ENCODE results near the gene PRDM15. TPM values are rescaled to one million over a fixed set of nuclear protein-coding genes. Genes with fewer than 3 reads are reported as not detected.

The PRDM15 gene
- polyA plus RNA-seq, 1 experiment: 7.6 TPM

DNA sequence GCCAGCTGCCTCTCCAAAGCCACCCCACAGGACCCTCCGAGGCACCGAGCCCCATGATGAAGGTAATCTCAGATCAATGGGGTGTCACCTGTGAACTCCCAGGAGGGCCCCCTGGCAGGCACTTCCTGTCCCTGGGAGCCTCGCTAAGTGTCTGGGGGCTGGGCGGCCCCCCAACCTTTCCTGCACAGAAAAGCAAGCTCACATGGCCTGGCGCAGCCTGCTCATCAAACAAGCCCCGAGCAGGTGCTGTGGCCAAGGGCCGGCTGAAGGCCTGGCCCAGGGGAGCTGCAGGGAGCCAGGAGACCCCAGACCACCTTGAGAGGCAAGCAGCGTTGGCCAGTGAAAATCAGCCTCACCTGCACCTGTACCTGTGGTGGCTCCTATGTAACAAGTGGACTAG, 115.1 kb downstream of the PRDM15 start:
- POLR2A ChIA-PET: no interaction called here
- H3K27me3 ChIP-seq (ENCODE audit: control insufficient read depth, insufficient read depth, low read length): peaks cover 9% of the 10 kb centered on the region

GRCh38 chr21:41763398-41763931, 115.7 kb downstream of the PRDM15 start:
- CTCF ChIA-PET: interaction anchor here (1.3 kb wide), 1 partner anchor 53 kb away, joined by 4 read pairs; no protein-coding TSS in a partner anchor
- DNase-seq (ENCODE audit: low read depth): no peak
- TF ChIP-seq, protein P1, sequence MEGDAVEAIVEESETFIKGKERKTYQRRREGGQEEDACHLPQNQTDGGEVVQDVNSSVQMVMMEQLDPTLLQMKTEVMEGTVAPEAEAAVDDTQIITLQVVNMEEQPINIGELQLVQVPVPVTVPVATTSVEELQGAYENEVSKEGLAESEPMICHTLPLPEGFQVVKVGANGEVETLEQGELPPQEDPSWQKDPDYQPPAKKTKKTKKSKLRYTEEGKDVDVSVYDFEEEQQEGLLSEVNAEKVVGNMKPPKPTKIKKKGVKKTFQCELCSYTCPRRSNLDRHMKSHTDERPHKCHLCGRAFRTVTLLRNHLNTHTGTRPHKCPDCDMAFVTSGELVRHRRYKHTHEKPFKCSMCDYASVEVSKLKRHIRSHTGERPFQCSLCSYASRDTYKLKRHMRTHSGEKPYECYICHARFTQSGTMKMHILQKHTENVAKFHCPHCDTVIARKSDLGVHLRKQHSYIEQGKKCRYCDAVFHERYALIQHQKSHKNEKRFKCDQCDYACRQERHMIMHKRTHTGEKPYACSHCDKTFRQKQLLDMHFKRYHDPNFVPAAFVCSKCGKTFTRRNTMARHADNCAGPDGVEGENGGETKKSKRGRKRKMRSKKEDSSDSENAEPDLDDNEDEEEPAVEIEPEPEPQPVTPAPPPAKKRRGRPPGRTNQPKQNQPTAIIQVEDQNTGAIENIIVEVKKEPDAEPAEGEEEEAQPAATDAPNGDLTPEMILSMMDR (IDR thresholded peaks at IDR 0.05; ENCODE audit: insufficient read depth, low read depth, low read length): no peak
- POLR2A ChIA-PET: no interaction called here
- H3K27me3 ChIP-seq (ENCODE audit: control insufficient read depth, insufficient read depth, low read length): peaks cover 9% of the 10 kb centered on the region
- H3K36me3 ChIP-seq (ENCODE audit: control insufficient read depth, insufficient read depth, low read length): no peaks in the 10 kb centered on the region
- H3K4me3 ChIP-seq (ENCODE audit: low read depth, low read length): no peak overlapping the region

More for the DNA sequence above, 115.1 kb downstream of the PRDM15 start:
- CTCF ChIA-PET: interaction anchor here (1.1 to 2.6 kb wide), 4 partner anchors 13 to 148 kb away, joined by 4 to 7 read pairs (median 5); no protein-coding TSS in a partner anchor
- TF ChIP-seq, protein P1 (IDR thresholded peaks at IDR 0.05; ENCODE audit: insufficient read depth, low read depth, low read length): no peak
- Histone ChIP-seq H3K4me3 (ENCODE audit: low read depth, low read length) (no peak overlapping the region), H3K36me3 (ENCODE audit: control insufficient read depth, insufficient read depth, low read length) (no peaks in the 10 kb centered on the region)
- DNase-seq (ENCODE audit: low read depth): no peak

DNA sequence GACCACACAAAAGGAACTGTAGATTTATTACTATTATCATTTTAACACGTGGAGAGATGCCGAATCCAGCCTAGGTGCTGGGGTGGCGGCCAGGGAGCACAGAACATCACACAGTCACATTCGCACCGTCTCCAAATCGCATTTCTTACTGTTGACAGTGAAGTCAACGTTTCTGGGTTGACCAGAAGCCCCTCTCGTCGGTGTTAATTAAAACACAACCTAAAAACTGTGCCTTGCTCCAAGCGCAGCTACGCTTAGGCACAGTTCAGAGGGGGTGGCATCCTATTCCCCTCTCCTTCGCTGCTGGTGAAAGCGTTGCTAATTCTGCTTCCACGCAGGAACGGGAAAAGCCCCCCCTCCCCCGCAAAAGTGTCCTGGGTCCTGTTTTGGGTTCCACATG, 116.4 kb downstream of the PRDM15 start:
- Histone ChIP-seq H3K4me3 (ENCODE audit: low read depth, low read length) (no peak overlapping the region), H3K27me3 (ENCODE audit: control insufficient read depth, insufficient read depth, low read length) (peaks cover 9% of the 10 kb centered on the region), H3K36me3 (ENCODE audit: control insufficient read depth, insufficient read depth, low read length) (no peaks in the 10 kb centered on the region)
- CTCF ChIA-PET: no interaction called here
- no peak for DNase-seq (ENCODE audit: low read depth)
- TF ChIP-seq, protein P1 (IDR thresholded peaks at IDR 0.05; ENCODE audit: insufficient read depth, low read depth, low read length): no peak
- POLR2A ChIA-PET: no interaction called here

GRCh38 chr21:41761934-41762635, 117.1 kb downstream of the PRDM15 start:
- no peak for DNase-seq (ENCODE audit: low read depth)
- Histone ChIP-seq H3K4me3 (ENCODE audit: low read depth, low read length) (no peak overlapping the region), H3K36me3 (ENCODE audit: control insufficient read depth, insufficient read depth, low read length) (no peaks in the 10 kb centered on the region), H3K27me3 (ENCODE audit: control insufficient read depth, insufficient read depth, low read length) (peaks cover 8% of the 10 kb centered on the region)
- TF ChIP-seq, protein P1 (IDR thresholded peaks at IDR 0.05; ENCODE audit: insufficient read depth, low read depth, low read length): no peak
- POLR2A ChIA-PET: interaction anchor here (0.8 kb wide), 1 partner anchor 78 kb away, joined by 3 read pairs; no protein-coding TSS in a partner anchor
- CTCF ChIA-PET: interaction anchor here (1.0 to 1.8 kb wide), 4 partner anchors 10 to 150 kb away, joined by 3 to 12 read pairs (median 4); no protein-coding TSS in a partner anchor

DNA sequence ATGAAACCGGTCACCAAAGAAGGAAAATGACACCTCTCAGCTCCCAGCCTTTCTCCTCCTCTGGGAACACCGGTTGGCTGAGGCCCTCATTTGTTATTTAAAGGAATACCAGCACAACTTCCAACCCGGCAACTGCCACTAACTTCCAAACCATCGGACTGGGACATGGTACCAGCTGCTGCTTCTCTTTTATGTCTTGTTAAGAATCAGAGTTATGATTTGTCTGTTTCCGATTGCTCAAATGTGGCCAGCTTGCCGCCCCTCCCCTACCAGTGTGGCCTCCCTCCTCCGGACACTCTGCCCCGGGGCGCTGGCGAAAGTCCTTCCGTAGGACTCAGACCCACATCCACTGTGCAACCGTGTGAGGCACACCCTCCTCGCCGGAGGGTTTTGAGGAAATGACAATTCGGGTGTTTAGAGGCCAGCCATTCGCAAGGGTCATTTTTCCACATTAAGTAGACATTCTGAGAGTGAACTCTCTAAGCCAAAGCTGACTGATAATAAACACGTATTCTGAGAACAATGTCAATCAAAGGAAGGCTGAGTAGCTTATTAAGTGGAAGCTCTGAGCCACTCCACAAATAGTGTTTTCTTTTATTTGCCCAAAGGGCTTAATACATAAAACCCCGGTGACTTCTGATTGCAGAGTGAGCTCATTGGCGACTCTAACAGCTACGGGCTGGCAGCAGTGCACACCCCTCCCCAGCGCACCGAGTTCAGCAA, 117.8 kb downstream of the PRDM15 start:
- ChIA-PET POLR2A (interaction anchor here (0.6 to 0.8 kb wide), 2 partner anchors 77 to 148 kb away, joined by 3 to 7 read pairs; no protein-coding TSS in a partner anchor), CTCF (interaction anchor here (0.9 to 1.8 kb wide), 6 partner anchors 9 to 356 kb away, joined by 3 to 12 read pairs (median 4); no protein-coding TSS in a partner anchor)

More for the DNA sequence above, 117.8 kb downstream of the PRDM15 start:
- Histone ChIP-seq H3K36me3 (ENCODE audit: control insufficient read depth, insufficient read depth, low read length) (no peaks in the 10 kb centered on the region), H3K4me3 (ENCODE audit: low read depth, low read length) (no peak overlapping the region), H3K27me3 (ENCODE audit: control insufficient read depth, insufficient read depth, low read length) (peaks cover 7% of the 10 kb centered on the region)
- peak; percentile 20 for DNase-seq (ENCODE audit: low read depth)
- TF ChIP-seq, protein P1 (IDR thresholded peaks at IDR 0.05; ENCODE audit: insufficient read depth, low read depth, low read length): no peak
